HepG2 (cell line): ENCODE results near the gene MEF2B. TPM values are rescaled to one million over a fixed set of nuclear protein-coding genes. Genes with fewer than 3 reads are reported as not detected.
A peak's percentile ranks its signal among the peaks of the same experiment; 100 is the strongest.

Experiments
- BHLHE40 ChIP-seq: IDR thresholded peaks from 2 replicates; pipeline ENCODE4 v1.6.1; 2011; ENCODE audit warnings: low read length, improper control_type of control experiment
- CSRNP1 ChIP-seq: sonication (generic); formaldehyde crosslinking; IDR thresholded peaks from 2 replicates; pipeline ENCODE4 v1.8.1; 2023; ENCODE audit warnings: mild to moderate bottlenecking, missing genetic modification reagents
- ETS1 ChIP-seq: sonication (generic); formaldehyde crosslinking; IDR thresholded peaks from 2 replicates; pipeline ENCODE4 v1.4.0; 2020; ENCODE audit warnings: missing genetic modification reagents
- HDAC2 ChIP-seq: sonication (generic); formaldehyde crosslinking; IDR thresholded peaks from 2 replicates; pipeline ENCODE4 v1.4.0; 2020; ENCODE audit warnings: missing genetic modification reagents
- HMG20B ChIP-seq: conservative IDR thresholded peaks from 2 replicates; pipeline ENCODE4 v1.6.1; 2016; ENCODE audit warnings: missing genetic modification reagents, missing compliant biosample characterization
- HOXA3 ChIP-seq: sonication (generic); formaldehyde crosslinking; IDR thresholded peaks from 2 replicates; pipeline ENCODE4 v1.5.0; 2020; ENCODE audit warnings: missing genetic modification reagents
- NONO ChIP-seq, 2 experiments: fragments of 450-650 bp in 1 of 2; sonication (generic) in 1 of 2; formaldehyde crosslinking in 1 of 2; IDR thresholded peaks in 1 of 2; conservative IDR thresholded peaks in 1 of 2; 2 replicates each; pipeline versions ENCODE4 v1.6.1 to v1.8.0; 2017 to 2022; ENCODE audit warnings: mild to moderate bottlenecking in 1 of 2, missing genetic modification reagents in 1 of 2, moderate library complexity in 1 of 2
- RXRA ChIP-seq: sonication (generic); formaldehyde crosslinking; IDR thresholded peaks from 2 replicates; pipeline ENCODE4 v1.5.1; 2020; ENCODE audit warnings: missing genetic modification reagents
- SOX13 ChIP-seq, 3 experiments: fragments of 450-650 bp in 1 of 3; sonication (generic) in 1 of 3; formaldehyde crosslinking in 1 of 3; IDR thresholded peaks in 2 of 3; conservative IDR thresholded peaks in 1 of 3; 2 replicates each; pipeline versions ENCODE4 v1.5.0 to v1.6.1; 2016 to 2020; ENCODE audit warnings: antibody characterized with exemption in 1 of 3, mild to moderate bottlenecking in 1 of 3, missing compliant biosample characterization in 1 of 3, missing genetic modification reagents in 1 of 3, moderate library complexity in 1 of 3
- YEATS2 ChIP-seq: sonication (generic); formaldehyde crosslinking; IDR thresholded peaks from 2 replicates; pipeline ENCODE4 v1.4.0; 2020; ENCODE audit warnings: missing genetic modification reagents, borderline replicate concordance
- ZBTB44 ChIP-seq: sonication (generic); formaldehyde crosslinking; IDR thresholded peaks from 2 replicates; pipeline ENCODE4 v1.4.0; 2020; ENCODE audit warnings: missing genetic modification reagents
- ZKSCAN8 ChIP-seq: IDR thresholded peaks from 2 replicates; pipeline ENCODE4 v1.6.1; 2016; ENCODE audit warnings: borderline replicate concordance, missing genetic modification reagents, missing compliant biosample characterization
- ZNF143 ChIP-seq: sonication (generic); formaldehyde crosslinking; IDR thresholded peaks from 2 replicates; pipeline ENCODE4 v1.4.0; 2020; ENCODE audit warnings: missing genetic modification reagents
- ZNF441 ChIP-seq: sonication (generic); formaldehyde crosslinking; IDR thresholded peaks from 2 replicates; pipeline ENCODE4 v1.7.0; 2021; ENCODE audit warnings: missing genetic modification reagents, borderline replicate concordance
- ZNF574 ChIP-seq: sonication (generic); formaldehyde crosslinking; IDR thresholded peaks from 2 replicates; pipeline ENCODE4 v1.4.0; 2020; ENCODE audit warnings: missing genetic modification reagents
- ZNF580 ChIP-seq: IDR thresholded peaks from 2 replicates; pipeline ENCODE4 v1.6.1; 2016; ENCODE audit warnings: low read depth, borderline replicate concordance
- polyA plus RNA-seq, 8 experiments: library from polyadenylated mRNA; depleted of rRNA in 3 of 8; stranded (reverse) in 7 of 8; unstranded in 1 of 8; fragments of >200 nt; fragmentation: Illumina TruSeq in 4 of 8; extraction: Trizol in 4 of 8; gene quantifications; 2 replicates each; pipeline versions ENCODE4 v1.2.1 to v1.2.3, GENCODE V29; 2011 to 2016; ENCODE audit warnings: low read depth in 4 of 8, missing spikeins in 1 of 8, mixed read lengths in 1 of 8; ENCODE audit not compliant: insufficient read depth in 1 of 8
- total RNA-seq, 5 experiments: library from RNA; depleted of rRNA; stranded (reverse); fragments of >200 nt; fragmentation: Illumina TruSeq; extraction: Trizol; gene quantifications; 2 replicates each; pipeline ENCODE4 v1.2.3, GENCODE V29; 2016; ENCODE audit warnings: low read depth in 1 of 5

Gene MEF2B
- total and polyA plus RNA-seq, 2 of the 13 experiments (the other 11 are each of a cell fraction or from before 2014, with no cell fraction given), result 1.2 to 1.7 TPM

- TF ChIP-seq ZNF574 (peak; percentile 75), ZNF580 (peak; percentile 83; the same call in 1 of the 2 replicates), HDAC2 (CRISPR knock-in tag) (peak; percentile 57; the same call in 1 of the 2 replicates), HOXA3 (CRISPR knock-in tag) (peak; percentile 39; the same call in 1 of the 2 replicates), ZBTB44 (CRISPR knock-in tag) (peak; percentile 89; the same call in 1 of the 2 replicates), RXRA (peak; percentile 21; the same call in 1 of the 2 replicates), SOX13 (IDR thresholded peaks at IDR 0.05) (no peak), SOX13 (CRISPR knock-in tag; conservative IDR thresholded peaks at IDR 0.05 in 1 of 2, IDR thresholded peaks at IDR 0.05 in 1 of 2) (peak in 1 of 2 experiments; percentile 41; a peak in 1 of 4 replicates), HMG20B (CRISPR knock-in tag) (0 out of 2 replicates have a peak, but pooled peaks have one; percentile 37), ZNF441 (CRISPR knock-in tag) (peak; percentile 67; the same call in 1 of the 2 replicates), YEATS2 (CRISPR knock-in tag) (peak; percentile 57; the same call in 1 of the 2 replicates), BHLHE40 (no peak), ZKSCAN8 (peak; percentile 55; the same call in 1 of the 2 replicates), CSRNP1 (CRISPR knock-in tag) (0 out of 2 replicates have a peak, but pooled peaks have one; percentile 36), NONO (IDR thresholded peaks at IDR 0.05) (no peak), NONO (CRISPR knock-in tag; conservative IDR thresholded peaks at IDR 0.05) (no peak), ZNF143 (CRISPR knock-in tag) (peak; percentile 74), ETS1 (CRISPR knock-in tag) (0 out of 2 replicates have a peak, but pooled peaks have one; percentile 65)
These were observed 44.8 kb upstream of the MEF2B start (continued) for GRCh38 chr19:19214892-19215291.
